Gastrocnemius medialis (tissue), 4 donors: ENCODE data around the gene CEACAM19. TPM values are rescaled to one million over a fixed set of nuclear protein-coding genes. Genes with fewer than 3 reads are reported as not detected.
A peak's percentile ranks its signal among the peaks of the same experiment; 100 is the strongest.
"Not testable (repeated sequence)": the region's sequence is repeated elsewhere in the genome, so short reads cannot be mapped to it uniquely, and the experiment has no call there.

Experiments
- ATAC-seq, 2 donors: fragments of 150-250 bp; one replicate each; pipeline ENCODE4 v1.9.1; 2016
- DNase-seq, 2 donors: peaks; one replicate each; pipeline ENCODE4 v3.0.0-alpha.2; 2019
- H3K27ac ChIP-seq, 4 donors: fragments of 200-600 bp; sonication (generic); 1 replicate in 1 of 4; 2 replicates in 3 of 4; pipeline ENCODE4 v1.5.1; 2016 to 2018; ENCODE audit warnings: mild to moderate bottlenecking in 2 of 4, moderate library complexity in 1 of 4
- H3K27me3 ChIP-seq, 3 donors: fragments of 200-600 bp; sonication (generic) in 2 of 3; 1 replicate in 1 of 3; 2 replicates in 2 of 3; pipeline versions ENCODE4 v1.5.1 to v1.6.0; 2016 to 2019; ENCODE audit warnings: mild to moderate bottlenecking in 1 of 3, moderate library complexity in 1 of 3
- H3K36me3 ChIP-seq, 2 donors: fragments of 200-600 bp; sonication (generic) in 1 of 2; one replicate each; pipeline ENCODE4 v1.5.1; 2017 to 2018
- H3K4me1 ChIP-seq, 2 donors: fragments of 200-600 bp; sonication (generic) in 1 of 2; one replicate each; pipeline ENCODE4 v1.5.1; 2016 to 2017; ENCODE audit warnings: mild to moderate bottlenecking in 2 of 2
- H3K4me3 ChIP-seq, 4 donors: fragments of 200-600 bp; sonication (generic) in 3 of 4; 1 replicate in 1 of 4; 2 replicates in 3 of 4; pipeline ENCODE4 v1.5.1; 2016 to 2019; ENCODE audit warnings: mild to moderate bottlenecking in 2 of 4
- H3K9me3 ChIP-seq, 3 donors: fragments of 200-600 bp; sonication (generic) in 2 of 3; 1 replicate in 1 of 3; 2 replicates in 2 of 3; pipeline ENCODE4 v1.5.1; 2016 to 2019
- CTCF ChIP-seq, 5 experiments: fragments of 450-650 bp in 3 of 5; fragments of 200-600 bp in 2 of 5; sonication (generic) in 2 of 5; IDR thresholded peaks in 4 of 5; conservative IDR thresholded peaks in 1 of 5; 1 replicate in 4 of 5; 2 replicates in 1 of 5; pipeline ENCODE4 v1.5.1; 2016 to 2019; ENCODE audit warnings: antibody characterized with exemption in 5 of 5, mild to moderate bottlenecking in 3 of 5, moderate library complexity in 3 of 5
- POLR2A ChIP-seq, 2 donors: fragments of 450-650 bp; IDR thresholded peaks; one replicate each; pipeline ENCODE4 v1.6.1; 2017; ENCODE audit warnings: antibody characterized with exemption in 2 of 2, mild to moderate bottlenecking in 2 of 2, moderate library complexity in 2 of 2
- in situ Hi-C, 4 donors: fragments of 200-750 bp; cut with MboI; loops; one replicate each; pipeline versions ENCODE4 v1.15.0 to v1.8.0; 2017; ENCODE audit warnings: low sequenced_read_pairs in 4 of 4
- intact Hi-C: fragments of 100-400 bp; cut with DNase I; formaldehyde crosslinking; loops from one replicate; pipeline ENCODE4 v1.15.1; 2023; ENCODE audit warnings: low total_unique reads
- total RNA-seq, 4 donors: library from RNA; depleted of rRNA; stranded (reverse); fragments of >200 nt; gene quantifications; one replicate each; pipeline versions ENCODE4 v1.1.0 to v1.2.3, GENCODE V29; 2016

The CEACAM19 gene
- total RNA-seq, 4 donors from 2014 or later, result 2.0 to 8.5 (median 3.7) TPM

- H3K36me3 ChIP-seq, result no peaks in the 10 kb centered on the region
- in situ Hi-C loops, result no loop called here
- H3K27ac ChIP-seq, result peak overlapping the region in 3 of 4 donors; percentile 64 to 72 (median 70)
Measured at GRCh38 chr19:44717603-44718002, 46.3 kb downstream of the CEACAM19 start.

GRCh38 chr19:44718441-44719261 lies 47.4 kb downstream of the CEACAM19 start:
- H3K4me1 ChIP-seq, result peaks cover 6 to 12% of the 10 kb centered on the region in 2 donors
- in situ Hi-C loops, result no loop called here
- no peaks in the 10 kb centered on the region for H3K27me3 ChIP-seq

More at GRCh38 chr19:44717603-44718002, 46.3 kb downstream of the CEACAM19 start:
- Histone ChIP-seq H3K4me1 (peaks cover 6 to 11% of the 10 kb centered on the region in 2 donors), H3K9me3 (no peaks in the 10 kb centered on the region), H3K27me3 (no peaks in the 10 kb centered on the region), H3K4me3 (peak overlapping the region in 1 of 4 donors; percentile 39)
- no peak for TF ChIP-seq POLR2A (IDR thresholded peaks at IDR 0.05)
- no peak for TF ChIP-seq CTCF (IDR thresholded peaks at IDR 0.05 in 4 of 5, conservative IDR thresholded peaks at IDR 0.05 in 1 of 5)
- no peak for ATAC-seq
- intact Hi-C loops, result no loop called here
- no peak for DNase-seq

GRCh38 chr19:44719262-44719701 lies 48.0 kb downstream of the CEACAM19 start:
- H3K4me1 ChIP-seq, result peaks cover 11 to 16% of the 10 kb centered on the region in 2 donors
- ATAC-seq, result no peak
- intact Hi-C loops, result no loop called here
- no peaks in the 10 kb centered on the region for H3K36me3 ChIP-seq
- in situ Hi-C loops, result no loop called here
- H3K4me3 ChIP-seq, result no peak overlapping the region
- no peak for TF ChIP-seq CTCF (IDR thresholded peaks at IDR 0.05 in 4 of 5, conservative IDR thresholded peaks at IDR 0.05 in 1 of 5)
- TF ChIP-seq POLR2A (IDR thresholded peaks at IDR 0.05), result no peak
- H3K9me3 ChIP-seq, result no peaks in the 10 kb centered on the region
- no peak for DNase-seq
- peak overlapping the region in 3 of 4 donors; percentile 64 to 72 (median 70) for H3K27ac ChIP-seq
- no peaks in the 10 kb centered on the region for H3K27me3 ChIP-seq

More at GRCh38 chr19:44718441-44719261, 47.4 kb downstream of the CEACAM19 start:
- peak overlapping the region; percentile 27 to 72 (median 67) for H3K27ac ChIP-seq
- no peaks in the 10 kb centered on the region for H3K9me3 ChIP-seq
- peak overlapping the region in 2 of 4 donors; percentile 31 to 39 for H3K4me3 ChIP-seq
- intact Hi-C loops, result no loop called here
- no peak for TF ChIP-seq CTCF (IDR thresholded peaks at IDR 0.05 in 4 of 5, conservative IDR thresholded peaks at IDR 0.05 in 1 of 5)
- TF ChIP-seq POLR2A (IDR thresholded peaks at IDR 0.05), result no peak
- ATAC-seq (peak; percentile 43 to 45), DNase-seq (no peak)
- no peaks in the 10 kb centered on the region for H3K36me3 ChIP-seq

- not testable (repeated sequence) for DNase-seq, H3K27me3 ChIP-seq, H3K36me3 ChIP-seq, H3K4me3 ChIP-seq, H3K27ac ChIP-seq, H3K9me3 ChIP-seq, ATAC-seq
- H3K4me1 ChIP-seq, result peaks cover 17 to 26% of the 10 kb centered on the region in 2 donors
- in situ Hi-C loops, result loop anchor here (5.0 kb wide), 1 partner anchor 52 kb away; no protein-coding TSS in a partner anchor
- intact Hi-C loops, result loop anchor here (5.0 kb wide), 1 partner anchor 127 kb away; the partner anchor contains the start of gene NECTIN2
Measured at GRCh38 chr19:44720396-44720795, 49.1 kb downstream of the CEACAM19 start.

GRCh38 chr19:44720945-44721344 lies 49.7 kb downstream of the CEACAM19 start:
- intact Hi-C loops (loop anchor here (5.0 kb wide), 1 partner anchor 126 kb away; the partner anchor contains the start of gene NECTIN2), in situ Hi-C loops (loop anchor here (5.0 kb wide), 1 partner anchor 51 kb away; no protein-coding TSS in a partner anchor)
- H3K9me3 ChIP-seq, result no peaks in the 10 kb centered on the region
- H3K36me3 ChIP-seq, result no peaks in the 10 kb centered on the region
- H3K4me1 ChIP-seq, result peaks cover 17 to 26% of the 10 kb centered on the region in 2 donors
- H3K27me3 ChIP-seq, result no peaks in the 10 kb centered on the region
- H3K4me3 ChIP-seq, result no peak overlapping the region
- TF ChIP-seq POLR2A (IDR thresholded peaks at IDR 0.05), result no peak
- no peak for TF ChIP-seq CTCF (IDR thresholded peaks at IDR 0.05 in 4 of 5, conservative IDR thresholded peaks at IDR 0.05 in 1 of 5)
- ATAC-seq (no peak), DNase-seq (no peak)
- H3K27ac ChIP-seq, result no peak overlapping the region

- H3K27me3 ChIP-seq, H3K4me3 ChIP-seq, ATAC-seq, H3K27ac ChIP-seq, H3K9me3 ChIP-seq, DNase-seq, H3K36me3 ChIP-seq: not testable (repeated sequence)
- in situ Hi-C loops (loop anchor here (5.0 kb wide), 1 partner anchor 51 kb away; no protein-coding TSS in a partner anchor), intact Hi-C loops (loop anchor here (5.0 kb wide), 1 partner anchor 126 kb away; the partner anchor contains the start of gene NECTIN2)
- H3K4me1 ChIP-seq, result peaks cover 17 to 26% of the 10 kb centered on the region in 2 donors
Measured at GRCh38 chr19:44721369-44721768, 50.1 kb downstream of the CEACAM19 start.
